Neutrophil (primary cell): ENCODE data around the gene NCAM2.

Source experiments
- H3K27ac ChIP-seq: fragments of 200-600 bp; sonication (generic); 2 replicates; pipeline ENCODE4 v1.5.1; 2016; ENCODE audit warnings: mild to moderate bottlenecking, moderate library complexity
- H3K27me3 ChIP-seq: fragments of 200-600 bp; sonication (generic); 2 replicates; pipeline ENCODE4 v1.6.0; 2016; ENCODE audit warnings: mild to moderate bottlenecking
- H3K36me3 ChIP-seq: fragments of 200-600 bp; sonication (generic); 2 replicates; pipeline ENCODE4 v1.5.1; 2017
- H3K4me1 ChIP-seq, 2 experiments: fragments of 200-600 bp in 1 of 2; sonication (generic) in 1 of 2; 1 replicate in 1 of 2; 2 replicates in 1 of 2; pipeline versions ENCODE4 v1.5.1 to v1.6.1; 2013 to 2016; ENCODE audit warnings: low read depth in 1 of 2, low read length in 1 of 2, mild to moderate bottlenecking in 1 of 2, moderate library complexity in 1 of 2; ENCODE audit not compliant: control insufficient read depth in 1 of 2, insufficient read depth in 1 of 2
- H3K4me3 ChIP-seq, 2 experiments: fragments of 200-600 bp in 1 of 2; sonication (generic) in 1 of 2; 1 replicate in 1 of 2; 2 replicates in 1 of 2; pipeline ENCODE4 v1.5.1; 2013 to 2016; ENCODE audit warnings: low read depth in 1 of 2, low read length in 1 of 2, mild to moderate bottlenecking in 1 of 2, moderate library complexity in 1 of 2
- H3K9me3 ChIP-seq: fragments of 200-600 bp; sonication (generic); 2 replicates; pipeline ENCODE4 v1.5.1; 2016
- CTCF ChIP-seq: fragments of 200-600 bp; sonication (generic); IDR thresholded peaks from 2 replicates; pipeline ENCODE4 v1.5.1; 2016; ENCODE audit warnings: antibody characterized with exemption

Gene NCAM2

GRCh38 chr21:21114461-21114860 is 116.3 kb downstream of the NCAM2 start:
- Histone ChIP-seq H3K36me3 (no peaks in the 10 kb centered on the region), H3K4me1 (no peaks in the 10 kb centered on the region), H3K27ac (no peak overlapping the region), H3K27me3 (no peaks in the 10 kb centered on the region), H3K9me3 (no peaks in the 10 kb centered on the region), H3K4me3 (no peak overlapping the region)
- no peak for TF ChIP-seq CTCF

GRCh38 chr21:21119091-21119490 is 120.9 kb downstream of the NCAM2 start:
- Histone ChIP-seq H3K4me1 (no peaks in the 10 kb centered on the region), H3K36me3 (no peaks in the 10 kb centered on the region), H3K9me3 (no peaks in the 10 kb centered on the region), H3K4me3 (no peak overlapping the region), H3K27me3 (no peaks in the 10 kb centered on the region), H3K27ac (no peak overlapping the region)
- TF ChIP-seq CTCF, result no peak

GRCh38 chr21:21122680-21123079 is 124.5 kb downstream of the NCAM2 start:
- no peaks in the 10 kb centered on the region for H3K36me3 ChIP-seq
- no peaks in the 10 kb centered on the region for H3K4me1 ChIP-seq
- no peak for TF ChIP-seq CTCF
- no peaks in the 10 kb centered on the region for H3K27me3 ChIP-seq
- no peak overlapping the region for H3K27ac ChIP-seq
- H3K9me3 ChIP-seq, result no peaks in the 10 kb centered on the region
- H3K4me3 ChIP-seq, result no peak overlapping the region

- H3K9me3 ChIP-seq, result no peaks in the 10 kb centered on the region
- H3K27ac ChIP-seq, result no peak overlapping the region
- no peaks in the 10 kb centered on the region for H3K27me3 ChIP-seq
- H3K36me3 ChIP-seq, result no peaks in the 10 kb centered on the region
- no peak for TF ChIP-seq CTCF
- H3K4me3 ChIP-seq, result no peak overlapping the region
- H3K4me1 ChIP-seq, result no peaks in the 10 kb centered on the region
These were observed 134.2 kb downstream of the NCAM2 start for GRCh38 chr21:21132390-21132789.

- H3K9me3 ChIP-seq, result no peaks in the 10 kb centered on the region
- no peaks in the 10 kb centered on the region for H3K36me3 ChIP-seq
- H3K27ac ChIP-seq, result no peak overlapping the region
- no peak for TF ChIP-seq CTCF
- H3K4me3 ChIP-seq, result no peak overlapping the region
- H3K4me1 ChIP-seq, result no peaks in the 10 kb centered on the region
- H3K27me3 ChIP-seq, result no peaks in the 10 kb centered on the region
These were observed 139.8 kb downstream of the NCAM2 start for GRCh38 chr21:21137986-21138385.
